Left ventricle myocardium inferior (tissue), 1 donor: ENCODE data around the gene SULT1C3. TPM values are rescaled to one million over a fixed set of nuclear protein-coding genes. Genes with fewer than 3 reads are reported as not detected.

Source experiments
- DNase-seq: peaks from one replicate; pipeline ENCODE4 v3.0.0-alpha.2; 2020
- H3K27ac ChIP-seq: fragments of 200-600 bp; replicated peaks from 2 replicates; pipeline ENCODE4 v1.8.0; 2021
- H3K27me3 ChIP-seq: fragments of 200-600 bp; 2 replicates; pipeline ENCODE4 v1.8.0; 2021; ENCODE audit warnings: low read depth
- H3K36me3 ChIP-seq: fragments of 200-600 bp; 2 replicates; pipeline ENCODE4 v1.8.0; 2021
- H3K4me1 ChIP-seq: fragments of 200-600 bp; 2 replicates; pipeline ENCODE4 v1.8.0; 2021
- H3K4me3 ChIP-seq: fragments of 200-600 bp; 2 replicates; pipeline ENCODE4 v1.8.0; 2021; ENCODE audit warnings: mild to moderate bottlenecking, moderate library complexity
- H3K9me3 ChIP-seq: fragments of 200-600 bp; replicated peaks from 2 replicates; pipeline ENCODE4 v1.8.0; 2021
- CTCF ChIP-seq: fragments of 200-600 bp; IDR thresholded peaks from 2 replicates; pipeline ENCODE4 v1.8.0; 2021; ENCODE audit warnings: antibody characterized with exemption, mild to moderate bottlenecking, borderline replicate concordance
- intact Hi-C: fragments of 100-400 bp; cut with micrococcal nuclease; formaldehyde crosslinking; loops from one replicate; pipeline ENCODE4 v1.11.0; 2022
- total RNA-seq: library from RNA; stranded (reverse); fragmentation: NEBNext Ultra II Directional; extraction: Animal tissue kit (Norgen Biotek cat#: 25700); gene quantifications from one replicate; pipeline ENCODE4 v1.2.1, GENCODE V29; 2021
- donor health status: DM: no; HTN: yes; CAD: no; lungs with severe emphysema.

Gene SULT1C3
- total RNA-seq, 1 donor from 2014 or later = not detected

GRCh38 chr2:108220942-108221541 lies 18.7 kb upstream of the SULT1C3 start:
- Histone ChIP-seq H3K4me3 (no peak overlapping the region), H3K4me1 (peaks cover 17% of the 10 kb centered on the region), H3K36me3 (no peaks in the 10 kb centered on the region), H3K27ac (peak overlapping the region; percentile 31), H3K9me3 (peaks cover 24% of the 10 kb centered on the region), H3K27me3 (no peaks in the 10 kb centered on the region)
- DNase-seq = peak; percentile 54
- TF ChIP-seq CTCF = no peak
- intact Hi-C loops = no loop called here

GRCh38 chr2:108222261-108222660 lies 17.5 kb upstream of the SULT1C3 start:
- H3K4me3 ChIP-seq = no peak overlapping the region
- H3K9me3 ChIP-seq = peaks cover 24% of the 10 kb centered on the region
- intact Hi-C loops = no loop called here
- no peak overlapping the region for H3K27ac ChIP-seq
- no peaks in the 10 kb centered on the region for H3K27me3 ChIP-seq
- no peaks in the 10 kb centered on the region for H3K36me3 ChIP-seq
- no peak for TF ChIP-seq CTCF
- peaks cover 17% of the 10 kb centered on the region for H3K4me1 ChIP-seq
- DNase-seq = no peak

GRCh38 chr2:108223573-108223972 lies 16.2 kb upstream of the SULT1C3 start:
- DNase-seq = no peak
- no peak for TF ChIP-seq CTCF
- Histone ChIP-seq H3K4me3 (no peak overlapping the region), H3K27me3 (no peaks in the 10 kb centered on the region), H3K27ac (no peak overlapping the region), H3K9me3 (peaks cover 24% of the 10 kb centered on the region), H3K36me3 (no peaks in the 10 kb centered on the region), H3K4me1 (peaks cover 17% of the 10 kb centered on the region)
- intact Hi-C loops = no loop called here

GRCh38 chr2:108224022-108224421 lies 15.7 kb upstream of the SULT1C3 start:
- no peaks in the 10 kb centered on the region for H3K36me3 ChIP-seq
- peaks cover 24% of the 10 kb centered on the region for H3K9me3 ChIP-seq
- TF ChIP-seq CTCF = no peak
- DNase-seq = no peak
- intact Hi-C loops = no loop called here
- no peak overlapping the region for H3K4me3 ChIP-seq
- H3K27me3 ChIP-seq = no peaks in the 10 kb centered on the region
- H3K4me1 ChIP-seq = peaks cover 17% of the 10 kb centered on the region
- H3K27ac ChIP-seq = no peak overlapping the region

GRCh38 chr2:108226564-108226963 lies 13.2 kb upstream of the SULT1C3 start:
- intact Hi-C loops = no loop called here
- Histone ChIP-seq H3K27ac (no peak overlapping the region), H3K4me1 (peaks cover 6% of the 10 kb centered on the region), H3K36me3 (no peaks in the 10 kb centered on the region), H3K4me3 (no peak overlapping the region), H3K9me3 (peaks cover 24% of the 10 kb centered on the region), H3K27me3 (no peaks in the 10 kb centered on the region)
- no peak for TF ChIP-seq CTCF
- DNase-seq = no peak

- H3K4me1 ChIP-seq = no peaks in the 10 kb centered on the region
Observed at GRCh38 chr2:108228006-108228405, 11.8 kb upstream of the SULT1C3 start.

More at GRCh38 chr2:108228006-108228405, 11.8 kb upstream of the SULT1C3 start:
- DNase-seq = no peak
- Histone ChIP-seq H3K27ac (no peak overlapping the region), H3K27me3 (no peaks in the 10 kb centered on the region), H3K36me3 (no peaks in the 10 kb centered on the region), H3K4me3 (no peak overlapping the region), H3K9me3 (peaks cover 14% of the 10 kb centered on the region)
- no peak for TF ChIP-seq CTCF
- intact Hi-C loops = no loop called here
